K562 (cell line): ENCODE results near the gene CENPH. TPM values are rescaled to one million over a fixed set of nuclear protein-coding genes. Genes with fewer than 3 reads are reported as not detected.

Source experiments
- ARID2 ChIP-seq: fragments of 450-650 bp; IDR thresholded peaks from 2 replicates; pipeline ENCODE4 v1.6.1; 2017; ENCODE audit warnings: antibody characterized with exemption, mild to moderate bottlenecking
- ASH1L ChIP-seq: fragments of 450-650 bp; IDR thresholded peaks from 2 replicates; pipeline ENCODE4 v1.6.1; 2018; ENCODE audit warnings: borderline replicate concordance, mild to moderate bottlenecking, low read depth; ENCODE audit not compliant: partially characterized antibody
- ATF1 ChIP-seq, 2 experiments: fragments of 450-650 bp in 1 of 2; IDR thresholded peaks; 2 replicates each; pipeline ENCODE4 v1.6.1; 2016; ENCODE audit warnings: missing compliant biosample characterization in 1 of 2, missing genetic modification characterization in 1 of 2
- CBX2 ChIP-seq: fragments of 200-600 bp; sonication (generic); IDR thresholded peaks from one replicate; pipeline ENCODE4 v1.6.1; 2012; ENCODE audit warnings: mild to moderate bottlenecking, low read length, inconsistent platforms; ENCODE audit not compliant: insufficient read depth, poor library complexity, severe bottlenecking
- CEBPZ ChIP-seq: fragments of 150-350 bp; IDR thresholded peaks from 2 replicates; pipeline ENCODE4 v1.6.1; 2014; ENCODE audit warnings: low read depth, mild to moderate bottlenecking, low read length, borderline replicate concordance
- ETV6 ChIP-seq, 3 experiments: fragments of 150-350 bp in 1 of 3; sonication (generic) in 1 of 3; formaldehyde crosslinking in 1 of 3; IDR thresholded peaks; 2 replicates each; pipeline versions ENCODE4 v1.6.1 to v1.8.0; 2014 to 2022; ENCODE audit warnings: borderline replicate concordance in 2 of 3, low read depth in 2 of 3, antibody characterized with exemption in 1 of 3, low read length in 1 of 3, mild to moderate bottlenecking in 1 of 3, missing genetic modification reagents in 1 of 3
- FOXK2 ChIP-seq, 2 experiments: fragments of 450-650 bp; IDR thresholded peaks in 1 of 2; conservative IDR thresholded peaks in 1 of 2; 2 replicates each; pipeline ENCODE4 v1.6.1; 2016; ENCODE audit warnings: low read depth in 2 of 2, mild to moderate bottlenecking in 1 of 2
- FOXP1 ChIP-seq: sonication (generic); formaldehyde crosslinking; IDR thresholded peaks from 2 replicates; pipeline ENCODE4 v1.8.0; 2022; ENCODE audit warnings: mild to moderate bottlenecking, missing genetic modification reagents
- GABPB2 ChIP-seq: fragments of 250-450 bp; sonication (Bioruptor Pico); conservative IDR thresholded peaks from 2 replicates; pipeline ENCODE4 v1.5.1; 2021; ENCODE audit warnings: mild to moderate bottlenecking
- HMG20B ChIP-seq: fragments of 250-450 bp; sonication (Bioruptor Pico); IDR thresholded peaks from 2 replicates; pipeline ENCODE4 v1.5.0; 2021; ENCODE audit warnings: mild to moderate bottlenecking
- JUN ChIP-seq, 2 experiments: sonication (generic) in 1 of 2; formaldehyde crosslinking in 1 of 2; IDR thresholded peaks; 2 replicates each; pipeline versions ENCODE4 v1.6.1 to v1.8.0; 2012 to 2022; ENCODE audit warnings: borderline replicate concordance in 2 of 2, mild to moderate bottlenecking in 2 of 2, improper control_type of control experiment in 1 of 2, low read depth in 1 of 2, low read length in 1 of 2, missing genetic modification reagents in 1 of 2
- MCM2 ChIP-seq: fragments of 450-650 bp; IDR thresholded peaks from 2 replicates; pipeline ENCODE4 v1.6.1; 2017; ENCODE audit warnings: low read depth, mild to moderate bottlenecking
- MXI1 ChIP-seq: IDR thresholded peaks from 2 replicates; pipeline ENCODE4 v1.6.1; 2011; ENCODE audit warnings: low read depth, mild to moderate bottlenecking, improper control_type of control experiment, low read length
- NCOA2 ChIP-seq, 2 experiments: fragments of 450-650 bp; IDR thresholded peaks; 2 replicates each; pipeline ENCODE4 v1.6.1; 2018; ENCODE audit warnings: mild to moderate bottlenecking in 2 of 2, moderate library complexity in 1 of 2; ENCODE audit not compliant: partially characterized antibody in 2 of 2
- NCOR1 ChIP-seq: fragments of 450-650 bp; IDR thresholded peaks from 2 replicates; pipeline ENCODE4 v1.6.1; 2016; ENCODE audit warnings: mild to moderate bottlenecking, moderate library complexity
- POLR2AphosphoS5 ChIP-seq: IDR thresholded peaks from 2 replicates; pipeline ENCODE4 v1.6.1; 2011; ENCODE audit warnings: mild to moderate bottlenecking, low read depth, low read length, moderate library complexity; ENCODE audit not compliant: control insufficient read depth, insufficient read depth
- RBM34 ChIP-seq: fragments of 200-400 bp; formaldehyde crosslinking; IDR thresholded peaks from 2 replicates; pipeline ENCODE4 v1.6.1; 2018; ENCODE audit warnings: low read length, borderline replicate concordance; ENCODE audit not compliant: insufficient read depth
- SMAD1 ChIP-seq: fragments of 150-350 bp; IDR thresholded peaks from 2 replicates; pipeline ENCODE4 v1.6.1; 2014; ENCODE audit warnings: low read length, low read depth; ENCODE audit not compliant: partially characterized antibody
- SMC3 ChIP-seq: conservative IDR thresholded peaks from 2 replicates; pipeline ENCODE4 v1.6.1; 2011; ENCODE audit warnings: low read depth, low read length, improper control_type of control experiment; ENCODE audit not compliant: insufficient read depth
- SNAPC5 ChIP-seq: fragments of 250-450 bp; sonication (Bioruptor Pico); IDR thresholded peaks from 2 replicates; pipeline ENCODE4 v1.8.0; 2021; ENCODE audit warnings: moderate library complexity, mild to moderate bottlenecking, inconsistent platforms
- TBP ChIP-seq: optimal IDR thresholded peaks from 2 replicates; pipeline ENCODE3; 2011; ENCODE audit warnings: low read depth, low read length, improper control_type of control experiment
- ZNF41 ChIP-seq: fragments of 250-450 bp; sonication (Bioruptor Pico); conservative IDR thresholded peaks from 2 replicates; pipeline ENCODE4 v1.4.0; 2020; ENCODE audit warnings: mild to moderate bottlenecking
- ZNF551 ChIP-seq: fragments of 250-450 bp; sonication (Bioruptor Pico); IDR thresholded peaks from 2 replicates; pipeline ENCODE4 v1.5.0; 2021; ENCODE audit warnings: mild to moderate bottlenecking, moderate library complexity
- polyA plus RNA-seq, 8 experiments: library from polyadenylated mRNA; depleted of rRNA in 4 of 8; stranded (reverse) in 5 of 8; unstranded in 3 of 8; fragments of >200 nt; fragmentation: Nextera tagmentation in 2 of 8; fragmentation: Illumina TruSeq in 1 of 8; extraction: Ambion mirVana in 2 of 8; extraction: Trizol in 1 of 8; gene quantifications; 2 replicates each; pipeline versions ENCODE4 v1.2.1 to v1.2.3, GENCODE V29; 2011 to 2014; ENCODE audit warnings: inconsistent platforms in 1 of 8, missing spikeins in 1 of 8
- total RNA-seq, 7 experiments: library from RNA; depleted of rRNA in 6 of 7; stranded (reverse); fragments of >200 nt in 6 of 7; fragmentation: Illumina TruSeq in 2 of 7; extraction: Trizol in 2 of 7; gene quantifications; 2 replicates each; pipeline versions ENCODE4 v1.2.1 to v1.2.3, GENCODE V29; 2011 to 2021; ENCODE audit warnings: low replicate concordance in 1 of 7

Gene CENPH
- total and polyA plus RNA-seq, 9 of the 15 experiments (the other 6 are each of a cell fraction or from before 2014, with no cell fraction given), result 10.5 to 124 (median 74.9) TPM

- TF ChIP-seq CEBPZ (no peak), SMC3 (no peak), RBM34 (no peak), FOXP1 (CRISPR knock-in tag) (peak; percentile 76; the same call in 1 of the 2 replicates), GABPB2 (CRISPR knock-in tag) (no peak), NCOA2 (IDR thresholded peaks at IDR 0.05; ENCODE audit: partially characterized antibody in 2 of 2) (no peak), HMG20B (CRISPR knock-in tag) (no peak), ATF1 (CRISPR knock-in tag; IDR thresholded peaks at IDR 0.05) (no peak), ATF1 (tag; IDR thresholded peaks at IDR 0.05) (peak; percentile 61), MCM2 (no peak), SMAD1 (peak; percentile 25), ARID2 (no peak), TBP (peak; percentile 86), NCOR1 (0 out of 2 replicates have a peak, but pooled peaks have one; percentile 20), CBX2 (no peak), FOXK2 (conservative IDR thresholded peaks at IDR 0.05 in 1 of 2, IDR thresholded peaks at IDR 0.05 in 1 of 2; ENCODE audit: low read depth in 2 of 2) (no peak), MXI1 (peak; percentile 56), ZNF41 (CRISPR knock-in tag) (no peak), ZNF551 (CRISPR knock-in tag) (no peak), ETV6 (IDR thresholded peaks at IDR 0.05; ENCODE audit: borderline replicate concordance in 1 of 2, low read depth in 2 of 2, low read length in 1 of 2) (no peak), ETV6 (CRISPR knock-in tag; IDR thresholded peaks at IDR 0.05; ENCODE audit: borderline replicate concordance) (no peak), POLR2AphosphoS5 (peak; percentile 48; the same call in 1 of the 2 replicates), ASH1L (no peak), SNAPC5 (CRISPR knock-in tag) (no peak), JUN (IDR thresholded peaks at IDR 0.05; ENCODE audit: borderline replicate concordance, low read depth, low read length) (peak; percentile 18; the same call in 1 of the 2 replicates), JUN (CRISPR knock-in tag; IDR thresholded peaks at IDR 0.05; ENCODE audit: borderline replicate concordance) (peak; percentile 80)
Observed at GRCh38 chr5:69189162-69190086, at the start of gene CENPH (continued).
